KOPT-K1 (cell line): ENCODE data around the gene TOGARAM1.

Experiments
- H3K27ac ChIP-seq: fragments of 200-600 bp; sonication (generic); 2 replicates; pipeline ENCODE4 v1.5.1; 2016; ENCODE audit warnings: antibody characterized with exemption, mild to moderate bottlenecking, low read depth, low read length; ENCODE audit not compliant: poor library complexity, severe bottlenecking
- H3K36me3 ChIP-seq: fragments of 200-600 bp; sonication (generic); 2 replicates; pipeline ENCODE4 v1.5.1; 2017; ENCODE audit warnings: antibody characterized with exemption, mild to moderate bottlenecking, low read length, moderate library complexity; ENCODE audit not compliant: insufficient read depth
- H3K9me3 ChIP-seq: fragments of 200-600 bp; sonication (generic); 2 replicates; pipeline ENCODE4 v1.5.1; 2017; ENCODE audit warnings: antibody characterized with exemption, low read length, mild to moderate bottlenecking; ENCODE audit not compliant: insufficient read depth, poor library complexity, severe bottlenecking

The TOGARAM1 gene

GRCh38 chr14:45118594-45118993 lies 156.6 kb downstream of the TOGARAM1 start:
- H3K27ac ChIP-seq: no peak overlapping the region
- H3K36me3 ChIP-seq: peaks cover 100% of the 10 kb centered on the region
- no peaks in the 10 kb centered on the region for H3K9me3 ChIP-seq

GRCh38 chr14:45120096-45120495 lies 158.1 kb downstream of the TOGARAM1 start:
- Histone ChIP-seq H3K36me3 (peaks cover 99% of the 10 kb centered on the region), H3K27ac (no peak overlapping the region), H3K9me3 (no peaks in the 10 kb centered on the region)

- H3K9me3 ChIP-seq: no peaks in the 10 kb centered on the region
- no peak overlapping the region for H3K27ac ChIP-seq
- peaks cover 97% of the 10 kb centered on the region for H3K36me3 ChIP-seq
Measured at GRCh38 chr14:45123271-45123670, 161.3 kb downstream of the TOGARAM1 start.
